ENCODE results near the gene RNF212.

GRCh38 chr4:1154126-1154522 lies 40.8 kb upstream of the RNF212 start:
- TF ChIP-seq USF1 (IDR thresholded peaks at IDR 0.05) = no peak
- TF ChIP-seq FOXM1 (IDR thresholded peaks at IDR 0.05; ENCODE audit: borderline replicate concordance, low read depth) = no peak
- TF ChIP-seq MAX (IDR thresholded peaks at IDR 0.05) = no peak
- TF ChIP-seq YY1 (IDR thresholded peaks at IDR 0.05; ENCODE audit: low read depth) = no peak
- no peak for TF ChIP-seq TAF1 (IDR thresholded peaks at IDR 0.05; ENCODE audit: low read depth)
- no peak for TF ChIP-seq EP300 (IDR thresholded peaks at IDR 0.05; ENCODE audit: borderline replicate concordance)
- TF ChIP-seq CEBPB (IDR thresholded peaks at IDR 0.05) = no peak

All from Ishikawa (cell line).